A549 (cell line): ENCODE measurements around the gene EPOP. TPM values are rescaled to one million over a fixed set of nuclear protein-coding genes. Genes with fewer than 3 reads are reported as not detected.

Experiments
- ATAC-seq, 2 experiments: fragments of 200-7000 bp in 1 of 2; fragments of >200 bp in 1 of 2; cut with Nextera tagmentation in 1 of 2; cut with Tn5 transposase in 1 of 2; 3 replicates each; pipeline versions ENCODE4 v1.8.0 to v1.9.1; 2018 to 2020; ENCODE audit warnings: mild to moderate bottlenecking in 1 of 2, moderate library complexity in 1 of 2
- CTCF ChIA-PET: fragments of 300-600 bp; sonication (Branson Sonifier 250); formaldehyde crosslinking; extraction: SDS; loops from one replicate; lab custom pipeline; 2021; ENCODE audit warnings: antibody characterized with exemption, inconsistent platforms; lab: Yijun Ruan, JAX
- POLR2A ChIA-PET: fragments of 350-600 bp; formaldehyde crosslinking; extraction: SDS; loops from one replicate; lab custom pipeline; 2021; ENCODE audit warnings: antibody characterized with exemption, inconsistent platforms; lab: Yijun Ruan, JAX
- DNase-seq, 2 experiments: peaks; one replicate each; pipeline versions ENCODE4 v3.0.0 to v3.0.0-alpha.2; 2011 to 2016; ENCODE audit warnings: low read depth in 1 of 2, low spot score in 1 of 2
- FAIRE-seq: peaks from 2 replicates; lab custom pipeline; 2011; peaks lifted over from hg19 to GRCh38; lab: Jason Lieb, UNC
- H3K27ac ChIP-seq, 2 experiments: fragments of >200 bp; sonication (Bioruptor Twin); formaldehyde crosslinking; 3 replicates each; pipeline ENCODE4 v1.5.1; 2016 to 2017
- H3K4me1 ChIP-seq: fragments of >200 bp; sonication (Bioruptor Twin); formaldehyde crosslinking; 3 replicates; pipeline ENCODE4 v1.6.1; 2016
- H3K4me2 ChIP-seq: fragments of >200 bp; sonication (Bioruptor Twin); formaldehyde crosslinking; 3 replicates; pipeline ENCODE4 v1.6.1; 2016
- H3K4me3 ChIP-seq: fragments of >200 bp; sonication (Bioruptor Twin); formaldehyde crosslinking; 3 replicates; pipeline ENCODE4 v1.5.1; 2016
- H3K9me3 ChIP-seq: fragments of >200 bp; sonication (Bioruptor Twin); formaldehyde crosslinking; 3 replicates; pipeline ENCODE4 v1.6.1; 2016
- CBX8 ChIP-seq: fragments of 200-600 bp; sonication (generic); IDR thresholded peaks from 2 replicates; pipeline ENCODE4 v1.6.1; 2016
- CHD4 ChIP-seq: fragments of 200-600 bp; sonication (generic); IDR thresholded peaks from 2 replicates; pipeline ENCODE4 v1.6.1; 2016; ENCODE audit warnings: antibody characterized with exemption, mild to moderate bottlenecking, borderline replicate concordance
- CTCF ChIP-seq: fragments of >200 bp; sonication (Bioruptor Twin); formaldehyde crosslinking; IDR thresholded peaks from 3 replicates; pipeline ENCODE4 v1.5.1; 2016
- E2F6 ChIP-seq: IDR thresholded peaks from 2 replicates; pipeline ENCODE4 v1.6.1; 2012; ENCODE audit warnings: low read depth, borderline replicate concordance
- EHF ChIP-seq: fragments of 250-450 bp; sonication (Bioruptor Pico); IDR thresholded peaks from 2 replicates; pipeline ENCODE4 v1.5.0; 2020; ENCODE audit warnings: mild to moderate bottlenecking
- EHMT2 ChIP-seq: fragments of 200-600 bp; sonication (generic); IDR thresholded peaks from 2 replicates; pipeline ENCODE4 v1.6.1; 2016; ENCODE audit warnings: antibody characterized with exemption, low read depth, mild to moderate bottlenecking, moderate library complexity
- ELK1 ChIP-seq: fragments of 150-350 bp; IDR thresholded peaks from 2 replicates; pipeline ENCODE4 v1.6.1; 2014; ENCODE audit warnings: low read depth, mild to moderate bottlenecking, low read length
- ESRRA ChIP-seq: fragments of 150-350 bp; IDR thresholded peaks from 2 replicates; pipeline ENCODE4 v1.6.1; 2014; ENCODE audit warnings: mild to moderate bottlenecking, low read length, borderline replicate concordance
- FOSL2 ChIP-seq, 2 experiments: fragments of 450-650 bp in 1 of 2; fragments of >200 bp in 1 of 2; sonication (Bioruptor Twin) in 1 of 2; formaldehyde crosslinking; IDR thresholded peaks; 2 replicates each; pipeline versions ENCODE4 v1.5.0 to v1.6.1; 2016 to 2020; ENCODE audit warnings: mild to moderate bottlenecking in 1 of 2, moderate library complexity in 1 of 2
- HDAC2 ChIP-seq: fragments of 200-600 bp; sonication (generic); IDR thresholded peaks from 2 replicates; pipeline ENCODE4 v1.6.1; 2016
- HOXB13 ChIP-seq: fragments of 250-450 bp; sonication (Bioruptor Pico); IDR thresholded peaks from 2 replicates; pipeline ENCODE4 v1.5.0; 2020; ENCODE audit warnings: low read depth, mild to moderate bottlenecking, moderate library complexity
- HOXB5 ChIP-seq: fragments of 250-450 bp; sonication (Bioruptor Pico); IDR thresholded peaks from 2 replicates; pipeline ENCODE4 v1.5.0; 2020; ENCODE audit warnings: mild to moderate bottlenecking, moderate library complexity
- JUN ChIP-seq, 2 experiments: fragments of >200 bp; sonication (Bioruptor Twin); formaldehyde crosslinking; IDR thresholded peaks; 2 replicates in 1 of 2; 3 replicates in 1 of 2; pipeline ENCODE4 v1.6.1; 2016 to 2017
- KDM5A ChIP-seq: fragments of 200-600 bp; sonication (generic); IDR thresholded peaks from 2 replicates; pipeline ENCODE4 v1.6.1; 2016; ENCODE audit warnings: antibody characterized with exemption, mild to moderate bottlenecking
- MAFK ChIP-seq: fragments of 450-650 bp; IDR thresholded peaks from 2 replicates; pipeline ENCODE4 v1.6.1; 2014; ENCODE audit not compliant: partially characterized antibody
- MAX ChIP-seq: IDR thresholded peaks from 2 replicates; pipeline ENCODE4 v1.6.1; 2012
- MAZ ChIP-seq: fragments of 150-350 bp; IDR thresholded peaks from 2 replicates; pipeline ENCODE4 v1.6.1; 2014; ENCODE audit warnings: antibody characterized with exemption, low read depth, low read length, borderline replicate concordance
- NPAS2 ChIP-seq: fragments of 250-450 bp; sonication (Bioruptor Pico); IDR thresholded peaks from 2 replicates; pipeline ENCODE4 v1.8.0; 2022; ENCODE audit warnings: mild to moderate bottlenecking, moderate library complexity, borderline replicate concordance
- RAD21 ChIP-seq, 2 experiments: fragments of >200 bp in 1 of 2; sonication (Bioruptor Twin) in 1 of 2; formaldehyde crosslinking in 1 of 2; IDR thresholded peaks in 1 of 2; conservative IDR thresholded peaks in 1 of 2; 2 replicates in 1 of 2; 3 replicates in 1 of 2; pipeline ENCODE4 v1.6.1; 2012 to 2018; ENCODE audit warnings: inconsistent platforms in 1 of 2
- RARB ChIP-seq: fragments of 250-450 bp; sonication (Bioruptor Pico); IDR thresholded peaks from 2 replicates; pipeline ENCODE4 v1.8.0; 2021; ENCODE audit warnings: mild to moderate bottlenecking, moderate library complexity
- RCOR1 ChIP-seq: fragments of 150-350 bp; IDR thresholded peaks from 2 replicates; pipeline ENCODE4 v1.6.1; 2014; ENCODE audit warnings: antibody characterized with exemption, low read length, low read depth
- RNF2 ChIP-seq: fragments of 200-600 bp; sonication (generic); IDR thresholded peaks from 2 replicates; pipeline ENCODE4 v1.6.1; 2016; ENCODE audit warnings: low read depth, mild to moderate bottlenecking, antibody characterized with exemption, moderate library complexity, borderline replicate concordance
- SREBF2 ChIP-seq: fragments of 450-650 bp; IDR thresholded peaks from 2 replicates; pipeline ENCODE4 v1.6.1; 2014; ENCODE audit warnings: mild to moderate bottlenecking, moderate library complexity
- TP53 ChIP-seq: fragments of 250-450 bp; sonication (Bioruptor Pico); IDR thresholded peaks from 2 replicates; pipeline ENCODE4 v1.5.0; 2021; ENCODE audit warnings: mild to moderate bottlenecking, moderate library complexity
- ZFP36 ChIP-seq: fragments of 450-650 bp; IDR thresholded peaks from 2 replicates; pipeline ENCODE4 v1.6.1; 2014; ENCODE audit warnings: borderline replicate concordance; ENCODE audit not compliant: partially characterized antibody
- ZNF302 ChIP-seq: fragments of 250-450 bp; sonication (Bioruptor Pico); IDR thresholded peaks from 2 replicates; pipeline ENCODE4 v1.9.0; 2021; ENCODE audit warnings: inconsistent platforms, mild to moderate bottlenecking, moderate library complexity
- WGBS: methylation state at CpG from one replicate; pipeline ENCODE4 v1.1.6; 2017; ENCODE audit errors: missing lambda C conversion rate; 5-methylcytosine and 5-hydroxymethylcytosine counted together
- polyA plus RNA-seq, 4 experiments: library from polyadenylated mRNA; depleted of rRNA in 3 of 4; stranded (reverse); fragments of >200 nt; fragmentation: RNase III in 1 of 4; extraction: RNeasy Plus Mini Kit Qiagen cat#74134 plus additional on column Dnase treatment in 1 of 4; gene quantifications; 2 replicates in 3 of 4; 3 replicates in 1 of 4; pipeline ENCODE4 v1.2.3, GENCODE V29; 2011 to 2017

Gene EPOP
- polyA plus RNA-seq, 2 of the 4 experiments (the other 2 are of a cell fraction), result 5.1 to 12.1 TPM

GRCh38 chr17:38712593-38712992 is 37.8 kb upstream of the EPOP start:
- 92% methylated on average over 10 of the region's 10 CpGs for WGBS
- Histone ChIP-seq H3K4me1 (peaks cover 8% of the 10 kb centered on the region; the same call in 2 of the 3 replicates), H3K4me2 (no peak overlapping the region), H3K27ac (no peak overlapping the region), H3K9me3 (no peaks in the 10 kb centered on the region), H3K4me3 (no peak overlapping the region)
- ChIA-PET CTCF (interaction anchor here (1.1 to 12.9 kb wide), 3 partner anchors 10 to 49 kb away, joined by 4 to 102 read pairs (median 18); no protein-coding TSS in a partner anchor), POLR2A (no interaction called here)
- DNase-seq, result no peak
- no peak for FAIRE-seq
- no peak for ATAC-seq
- TF ChIP-seq NPAS2 (no peak), HDAC2 (no peak), ZFP36 (no peak), RNF2 (no peak), RARB (CRISPR knock-in tag) (no peak), FOSL2 (IDR thresholded peaks at IDR 0.05) (no peak), FOSL2 (CRISPR knock-in tag; IDR thresholded peaks at IDR 0.05) (no peak), CHD4 (no peak), JUN (IDR thresholded peaks at IDR 0.05) (no peak), CTCF (no peak), HOXB5 (CRISPR knock-in tag) (no peak), RAD21 (conservative IDR thresholded peaks at IDR 0.05 in 1 of 2, IDR thresholded peaks at IDR 0.05 in 1 of 2) (no peak), KDM5A (no peak), HOXB13 (CRISPR knock-in tag) (no peak), ELK1 (no peak), ZNF302 (no peak), TP53 (no peak), EHF (CRISPR knock-in tag) (no peak), MAFK (no peak), MAZ (no peak)

GRCh38 chr17:38711792-38712571 is 37.2 kb upstream of the EPOP start:
- POLR2A ChIA-PET, result no interaction called here
- H3K4me1 ChIP-seq, result peaks cover 8% of the 10 kb centered on the region; the same call in 2 of the 3 replicates
- no peak overlapping the region for H3K27ac ChIP-seq
- WGBS, result 88% methylated on average over 24 of the region's 26 CpGs
- H3K4me3 ChIP-seq, result no peak overlapping the region
- DNase-seq (no peak), FAIRE-seq (no peak), ATAC-seq (no peak)
- CTCF ChIA-PET, result interaction anchor here (1.1 to 12.9 kb wide), 4 partner anchors 11 to 49 kb away, joined by 4 to 102 read pairs (median 41); no protein-coding TSS in a partner anchor
- TF ChIP-seq EHMT2 (no peak), RCOR1 (no peak), KDM5A (no peak), CBX8 (no peak), SREBF2 (no peak), RAD21 (conservative IDR thresholded peaks at IDR 0.05 in 1 of 2, IDR thresholded peaks at IDR 0.05 in 1 of 2) (no peak), E2F6 (no peak), RARB (CRISPR knock-in tag) (no peak), ESRRA (no peak), MAX (no peak)
- H3K4me2 ChIP-seq, result no peak overlapping the region
- H3K9me3 ChIP-seq, result no peaks in the 10 kb centered on the region
